Lower leg skin (tissue), 4 donors: Measurements from ENCODE around the gene EGF. TPM values are rescaled to one million over a fixed set of nuclear protein-coding genes. Genes with fewer than 3 reads are reported as not detected.
"Not testable (repeated sequence)": the region's sequence is repeated elsewhere in the genome, so short reads cannot be mapped to it uniquely, and the experiment has no call there.

ENCODE experiments used
- DNase-seq, 2 donors: peaks; one replicate each; pipeline ENCODE4 v3.0.0-alpha.2; 2019; ENCODE audit warnings: low spot score in 2 of 2
- H3K4me3 ChIP-seq: fragments of 200-600 bp; sonication (generic); 2 replicates; pipeline ENCODE4 v1.5.1; 2017; ENCODE audit warnings: mild to moderate bottlenecking, low read depth; ENCODE audit not compliant: poor library complexity, severe bottlenecking
- POLR2A ChIP-seq, 2 donors: fragments of 450-650 bp; IDR thresholded peaks; one replicate each; pipeline ENCODE4 v1.6.1; 2016 to 2017; ENCODE audit warnings: antibody characterized with exemption in 2 of 2, mild to moderate bottlenecking in 1 of 2, moderate library complexity in 1 of 2
- WGBS, 2 donors: methylation state at CpG; one replicate each; pipeline ENCODE4 v1.1.5; 2018; 5-methylcytosine and 5-hydroxymethylcytosine counted together
- intact Hi-C: fragments of 100-400 bp; cut with DNase I; formaldehyde crosslinking; loops from one replicate; pipeline ENCODE4 v1.15.0; 2023; ENCODE audit warnings: low total_unique reads
- total RNA-seq, 4 donors: library from RNA; depleted of rRNA; stranded (reverse); fragments of >200 nt; gene quantifications; one replicate each; pipeline ENCODE4 v1.1.0, GENCODE V29; 2016
- TF ChIP-seq, protein P1 (sequence below), 3 donors: fragments of 450-650 bp; IDR thresholded peaks; one replicate each; pipeline ENCODE4 v1.5.1; 2016; ENCODE audit warnings: antibody characterized with exemption in 3 of 3, mild to moderate bottlenecking in 3 of 3, moderate library complexity in 2 of 3

Gene EGF
- total RNA-seq, 4 donors from 2014 or later, result 1.5 to 3.9 (median 2.3) TPM

DNA sequence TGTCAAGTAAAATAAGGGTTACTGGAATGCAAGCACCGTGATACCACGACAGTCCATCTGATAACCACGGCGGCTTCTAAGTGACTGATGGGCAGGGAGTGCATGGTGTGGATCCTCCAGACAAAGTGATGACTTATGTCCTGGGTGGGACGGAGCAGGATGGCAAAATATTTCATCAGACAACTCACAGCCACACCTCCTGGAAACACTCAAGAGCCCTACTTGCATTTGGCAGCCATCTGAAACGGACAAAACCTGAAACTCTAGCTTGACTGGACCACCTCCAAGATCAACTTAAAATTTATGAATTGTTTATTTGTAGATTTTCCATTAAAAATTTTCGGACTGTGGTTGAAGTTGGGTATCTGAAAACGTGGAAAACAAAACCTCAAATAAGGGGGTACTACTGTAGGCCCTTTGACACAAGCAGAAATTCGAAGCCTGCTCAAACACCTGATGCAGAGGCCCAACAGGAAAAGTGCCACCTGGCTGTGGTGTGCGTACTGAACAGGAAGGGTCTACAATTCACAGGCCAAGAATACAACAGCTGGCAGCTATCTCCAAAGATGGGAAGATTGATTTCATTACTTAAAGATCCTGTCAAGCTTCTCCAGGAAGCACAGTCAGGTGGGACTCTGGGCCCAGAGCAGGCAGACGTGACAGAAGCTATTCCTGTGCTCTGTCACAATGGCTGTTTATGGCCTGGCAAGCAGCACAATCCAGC is 38.7 kb upstream of the EGF start:
- intact Hi-C loops, result no loop called here
- WGBS, 2 donors, result 56 to 57% methylated on average over 11 of the region's 11 CpGs
- H3K4me3 ChIP-seq, result no peak overlapping the region
- TF ChIP-seq, protein P1, sequence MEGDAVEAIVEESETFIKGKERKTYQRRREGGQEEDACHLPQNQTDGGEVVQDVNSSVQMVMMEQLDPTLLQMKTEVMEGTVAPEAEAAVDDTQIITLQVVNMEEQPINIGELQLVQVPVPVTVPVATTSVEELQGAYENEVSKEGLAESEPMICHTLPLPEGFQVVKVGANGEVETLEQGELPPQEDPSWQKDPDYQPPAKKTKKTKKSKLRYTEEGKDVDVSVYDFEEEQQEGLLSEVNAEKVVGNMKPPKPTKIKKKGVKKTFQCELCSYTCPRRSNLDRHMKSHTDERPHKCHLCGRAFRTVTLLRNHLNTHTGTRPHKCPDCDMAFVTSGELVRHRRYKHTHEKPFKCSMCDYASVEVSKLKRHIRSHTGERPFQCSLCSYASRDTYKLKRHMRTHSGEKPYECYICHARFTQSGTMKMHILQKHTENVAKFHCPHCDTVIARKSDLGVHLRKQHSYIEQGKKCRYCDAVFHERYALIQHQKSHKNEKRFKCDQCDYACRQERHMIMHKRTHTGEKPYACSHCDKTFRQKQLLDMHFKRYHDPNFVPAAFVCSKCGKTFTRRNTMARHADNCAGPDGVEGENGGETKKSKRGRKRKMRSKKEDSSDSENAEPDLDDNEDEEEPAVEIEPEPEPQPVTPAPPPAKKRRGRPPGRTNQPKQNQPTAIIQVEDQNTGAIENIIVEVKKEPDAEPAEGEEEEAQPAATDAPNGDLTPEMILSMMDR (IDR thresholded peaks at IDR 0.05), result no peak
- TF ChIP-seq POLR2A (IDR thresholded peaks at IDR 0.05), result no peak
- no peak for DNase-seq

DNA sequence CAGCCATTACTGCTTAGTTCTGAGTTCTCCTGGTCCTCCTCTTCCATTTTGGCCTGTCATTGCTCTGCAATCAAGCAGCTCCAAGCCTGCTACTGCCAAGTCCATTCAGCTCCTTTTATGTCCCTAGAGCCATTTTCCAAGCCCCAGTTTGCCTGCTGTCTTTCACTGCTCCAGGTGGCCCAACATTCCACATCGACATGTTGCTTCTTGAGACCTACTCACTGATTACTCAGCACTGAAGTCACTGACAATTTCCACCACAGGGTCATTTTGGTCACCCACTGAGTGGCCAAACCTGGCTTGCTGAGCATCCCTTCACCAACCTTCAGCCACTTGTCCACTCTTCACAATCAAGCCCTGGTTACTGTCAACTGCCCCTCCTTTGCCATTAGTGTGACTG is 37.6 kb upstream of the EGF start:
- WGBS, 2 donors, result 59 to 70% methylated on average over 1 of the region's 1 CpG
- no peak for TF ChIP-seq POLR2A (IDR thresholded peaks at IDR 0.05)
- TF ChIP-seq, protein P1 (IDR thresholded peaks at IDR 0.05), result no peak
- H3K4me3 ChIP-seq, result no peak overlapping the region
- DNase-seq, result no peak
- intact Hi-C loops, result no loop called here

DNA sequence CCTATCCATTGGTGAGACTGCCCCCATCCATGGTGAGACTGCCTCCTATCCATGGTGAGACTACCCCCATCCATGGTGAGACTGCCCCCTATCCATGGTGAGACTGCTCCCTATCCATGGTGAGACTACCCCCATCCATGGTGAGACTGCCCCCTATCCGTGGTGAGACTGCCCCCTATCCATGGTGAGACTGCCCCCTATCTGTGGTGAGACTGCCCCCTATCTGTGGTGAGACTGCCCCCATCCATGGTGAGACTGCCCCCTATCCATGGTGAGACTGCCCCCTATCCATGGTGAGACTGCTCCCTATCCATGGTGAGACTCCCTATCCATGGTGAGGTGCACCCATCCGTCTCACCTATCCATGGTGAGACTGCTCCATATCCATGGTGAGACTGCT is 37.1 kb upstream of the EGF start:
- WGBS, 2 donors, result 29 to 70% methylated on average over 1 to 2 of the region's 2 CpGs
- intact Hi-C loops, DNase-seq, H3K4me3 ChIP-seq: not testable (repeated sequence)

DNA sequence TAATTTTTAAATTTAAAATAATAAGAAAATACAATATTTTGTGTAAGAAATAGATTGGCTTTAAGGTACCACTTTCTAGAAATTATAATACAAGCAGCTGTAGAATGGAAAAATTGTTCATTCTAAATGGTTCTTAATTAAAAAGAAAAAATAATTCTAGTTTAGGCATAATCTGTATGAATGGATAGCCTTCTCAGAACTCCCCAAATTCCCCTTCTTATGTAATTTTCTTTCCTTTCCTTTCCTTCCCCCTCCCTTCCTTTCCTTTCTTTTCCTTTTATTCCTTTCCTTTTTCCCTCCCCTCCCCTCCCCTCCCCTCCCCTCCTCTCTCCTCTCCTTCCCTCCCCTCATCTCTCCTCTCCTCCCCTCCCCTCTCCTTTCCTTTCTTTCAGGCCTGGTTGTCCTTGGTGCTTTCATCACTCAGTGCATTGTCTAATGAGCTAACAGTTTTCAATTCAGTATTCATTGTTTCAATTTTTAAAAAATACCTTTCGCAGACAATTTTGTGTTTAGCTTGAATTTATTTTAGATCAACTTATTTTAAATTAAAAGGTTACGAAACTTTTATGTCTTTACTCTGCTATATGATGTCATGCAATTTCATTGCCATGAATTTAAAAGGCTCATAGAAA is 35.9 kb upstream of the EGF start:
- TF ChIP-seq, protein P1 (IDR thresholded peaks at IDR 0.05), result no peak
- TF ChIP-seq POLR2A (IDR thresholded peaks at IDR 0.05), result no peak
- H3K4me3 ChIP-seq, result no peak overlapping the region

DNA sequence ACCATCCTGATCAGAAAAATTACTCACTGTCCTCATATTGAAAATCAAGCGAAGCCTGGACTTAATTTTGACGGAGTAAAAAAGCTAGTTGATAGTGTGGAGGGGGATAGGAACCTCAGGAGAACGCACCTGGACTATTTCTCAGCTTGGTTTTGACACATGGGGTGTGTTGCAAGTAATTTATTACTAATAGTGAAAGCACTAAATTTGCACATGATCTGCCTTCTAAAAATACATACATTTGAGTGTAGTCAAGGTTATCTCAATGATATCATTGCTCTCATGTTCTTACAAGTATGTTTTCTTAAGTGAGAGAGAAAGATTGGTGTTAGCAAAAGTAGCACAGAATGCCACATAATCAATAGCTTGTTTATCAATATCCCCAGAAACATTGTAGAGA is 35.3 kb upstream of the EGF start:
- no peak for DNase-seq
- no peak overlapping the region for H3K4me3 ChIP-seq
- TF ChIP-seq, protein P1 (IDR thresholded peaks at IDR 0.05), result no peak
- no peak for TF ChIP-seq POLR2A (IDR thresholded peaks at IDR 0.05)
- intact Hi-C loops, result no loop called here
- WGBS, 2 donors, result 44 to 47% methylated on average over 3 of the region's 3 CpGs

More for the DNA sequence above, 35.9 kb upstream of the EGF start:
- DNase-seq, result no peak
- 69 to 79% methylated on average over 2 of the region's 2 CpGs for WGBS, 2 donors
- intact Hi-C loops, result no loop called here

DNA sequence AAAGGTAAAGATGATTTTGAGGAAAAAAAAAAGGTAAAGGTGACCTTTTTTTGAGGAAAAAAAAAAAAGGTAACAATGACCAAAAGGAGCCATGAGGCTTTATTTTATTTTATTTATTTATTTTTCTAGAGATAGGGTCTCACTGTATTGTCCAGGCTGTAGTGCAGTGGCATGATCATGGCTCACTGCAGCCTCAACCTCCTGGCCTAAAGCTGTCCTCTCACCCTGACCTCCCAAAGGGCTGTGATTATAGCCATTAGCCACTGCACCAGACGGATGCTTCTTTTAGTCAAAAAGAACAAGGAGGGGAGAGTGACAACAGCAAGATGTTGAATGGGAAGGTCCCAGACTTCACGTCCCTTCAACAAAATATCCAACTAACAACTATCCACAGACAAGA is 34.3 kb upstream of the EGF start:
- WGBS, 2 donors, result 83 to 93% methylated on average over 2 of the region's 2 CpGs
- DNase-seq, result no peak
- intact Hi-C loops, result no loop called here
- no peak overlapping the region for H3K4me3 ChIP-seq
- no peak for TF ChIP-seq POLR2A (IDR thresholded peaks at IDR 0.05)
- TF ChIP-seq, protein P1 (IDR thresholded peaks at IDR 0.05), result no peak
